Measurements from ENCODE around the gene SCYGR4.
"Not testable (repeated sequence)": the region's sequence is repeated elsewhere in the genome, so short reads cannot be mapped to it uniquely, and the experiment has no call there.

The SCYGR4 gene

DNA sequence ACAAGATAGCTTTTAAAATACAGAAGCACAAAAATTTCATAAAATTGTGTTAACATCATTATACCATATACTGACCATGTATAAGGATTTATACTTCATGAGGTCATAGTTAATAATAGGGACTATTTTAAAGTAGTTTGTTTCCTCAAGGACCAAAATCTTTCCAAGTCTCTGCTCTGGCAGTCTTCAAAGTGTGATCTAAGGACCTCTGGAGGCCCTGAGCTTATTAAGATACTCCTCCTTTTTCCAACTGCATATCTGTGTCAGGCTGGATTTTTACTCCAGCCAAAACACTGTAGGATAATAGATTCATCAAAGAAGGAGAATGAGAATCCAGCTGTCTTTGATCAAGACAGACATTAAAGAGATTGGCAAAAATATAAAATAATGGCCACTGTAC is 20.3 kb upstream of the SCYGR4 start:
- Histone ChIP-seq H3K4me3 (replicated peaks; ENCODE audit: low read depth, low read length) (no peak overlapping the region), H3K27me3 (replicated peaks; ENCODE audit: control insufficient read depth, insufficient read depth, low read length) (no peaks in the 10 kb centered on the region), H3K36me3 (ENCODE audit: control insufficient read depth, insufficient read depth, low read length) (no peaks in the 10 kb centered on the region)
- DNase-seq (ENCODE audit: extremely low read depth, insufficient read length) = no peak
- no peak for TF ChIP-seq CTCF (IDR thresholded peaks at IDR 0.05; ENCODE audit: insufficient read depth, low read length, poor library complexity, severe bottlenecking)

DNA sequence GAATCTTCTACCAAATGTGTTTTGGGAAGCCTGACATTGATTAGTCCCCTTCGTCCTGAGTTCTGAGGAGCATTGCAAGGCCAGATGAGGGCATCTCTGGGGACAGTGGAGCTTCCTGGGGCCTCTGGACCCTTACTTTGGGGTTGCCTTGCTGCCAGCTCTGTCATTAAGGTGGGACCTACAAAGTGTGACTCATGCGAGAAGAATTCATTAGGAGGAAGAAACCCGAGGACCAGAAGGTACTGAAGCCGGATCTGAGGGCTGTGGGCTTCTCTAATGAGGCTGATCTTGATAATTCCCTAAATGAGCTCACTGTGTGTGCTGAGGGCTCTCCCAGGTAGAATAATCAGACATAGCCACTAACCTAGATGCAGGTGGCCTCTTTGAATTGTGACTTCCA is 19.3 kb upstream of the SCYGR4 start:
- Histone ChIP-seq H3K4me3 (replicated peaks; ENCODE audit: low read depth, low read length) (no peak overlapping the region), H3K27me3 (replicated peaks; ENCODE audit: control insufficient read depth, insufficient read depth, low read length) (no peaks in the 10 kb centered on the region), H3K36me3 (ENCODE audit: control insufficient read depth, insufficient read depth, low read length) (no peaks in the 10 kb centered on the region)
- no peak for TF ChIP-seq CTCF (IDR thresholded peaks at IDR 0.05; ENCODE audit: insufficient read depth, low read length, poor library complexity, severe bottlenecking)
- DNase-seq (ENCODE audit: extremely low read depth, insufficient read length) = no peak

GRCh38 chr2:227598835-227599503 is 18.3 kb upstream of the SCYGR4 start, which contains the start of gene SCYGR2:
TSS of gene SCYGR2 (plus strand) at chr2:227598893. CDS start at chr2:227598893, 0 bp downstream.
- H3K36me3 ChIP-seq (ENCODE audit: control insufficient read depth, insufficient read depth, low read length); H3K4me3 ChIP-seq (replicated peaks; ENCODE audit: low read depth, low read length); DNase-seq (ENCODE audit: extremely low read depth, insufficient read length); H3K27me3 ChIP-seq (replicated peaks; ENCODE audit: control insufficient read depth, insufficient read depth, low read length): not testable (repeated sequence)

DNA sequence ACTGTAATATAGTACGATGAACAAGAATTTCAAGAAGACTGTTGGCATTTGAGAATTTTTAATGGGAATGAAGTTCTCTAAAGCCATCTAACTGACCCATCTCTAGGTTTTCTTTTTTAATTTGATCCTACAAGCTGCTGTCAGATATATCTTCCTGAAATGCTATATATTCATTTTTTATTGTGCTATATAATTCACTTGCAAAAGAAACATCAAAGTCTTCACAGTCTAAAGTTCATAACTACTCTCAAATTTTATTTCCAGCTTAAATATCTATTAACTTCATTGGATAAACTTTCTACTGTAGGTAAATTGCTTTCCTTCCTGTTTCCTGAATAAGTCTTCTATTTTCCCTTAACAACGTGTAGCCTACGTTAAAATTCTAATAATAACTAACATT is 14.9 kb upstream of the SCYGR4 start:
- no peaks in the 10 kb centered on the region for H3K36me3 ChIP-seq (ENCODE audit: control insufficient read depth, insufficient read depth, low read length)
- no peaks in the 10 kb centered on the region for H3K27me3 ChIP-seq (replicated peaks; ENCODE audit: control insufficient read depth, insufficient read depth, low read length)
- TF ChIP-seq CTCF (IDR thresholded peaks at IDR 0.05; ENCODE audit: insufficient read depth, low read length, poor library complexity, severe bottlenecking) = no peak
- DNase-seq (ENCODE audit: extremely low read depth, insufficient read length) = no peak
- no peak overlapping the region for H3K4me3 ChIP-seq (replicated peaks; ENCODE audit: low read depth, low read length)

- DNase-seq (ENCODE audit: extremely low read depth, insufficient read length) = no peak
- TF ChIP-seq CTCF (IDR thresholded peaks at IDR 0.05; ENCODE audit: insufficient read depth, low read length, poor library complexity, severe bottlenecking) = no peak
- no peaks in the 10 kb centered on the region for H3K36me3 ChIP-seq (ENCODE audit: control insufficient read depth, insufficient read depth, low read length)
- no peak overlapping the region for H3K4me3 ChIP-seq (replicated peaks; ENCODE audit: low read depth, low read length)
- H3K27me3 ChIP-seq (replicated peaks; ENCODE audit: control insufficient read depth, insufficient read depth, low read length) = no peaks in the 10 kb centered on the region
Observed at GRCh38 chr2:227606476-227606875, 10.8 kb upstream of the SCYGR4 start.

DNA sequence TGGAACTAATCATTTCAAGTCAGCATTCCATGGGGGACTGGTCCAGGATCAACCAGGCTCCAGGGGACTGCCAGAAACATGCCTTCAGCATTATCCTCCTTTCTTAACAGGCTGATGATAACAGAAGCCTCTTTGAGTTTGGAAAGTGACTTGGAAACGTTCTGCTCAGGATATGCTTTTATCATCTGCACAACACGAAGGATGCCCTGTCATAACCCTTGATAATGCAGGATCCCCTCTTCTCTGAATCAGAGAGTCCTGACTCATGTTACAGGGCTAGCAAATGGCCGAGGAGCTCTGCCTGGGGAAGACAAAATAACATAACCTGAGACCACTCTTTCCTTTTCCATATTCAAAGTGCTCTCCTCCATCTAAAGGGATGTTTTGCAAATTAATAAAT is 9.4 kb upstream of the SCYGR4 start:
- no peaks in the 10 kb centered on the region for H3K27me3 ChIP-seq (replicated peaks; ENCODE audit: control insufficient read depth, insufficient read depth, low read length)
- no peak for DNase-seq (ENCODE audit: extremely low read depth, insufficient read length)
- no peak for TF ChIP-seq CTCF (IDR thresholded peaks at IDR 0.05; ENCODE audit: insufficient read depth, low read length, poor library complexity, severe bottlenecking)
- no peaks in the 10 kb centered on the region for H3K36me3 ChIP-seq (ENCODE audit: control insufficient read depth, insufficient read depth, low read length)
- H3K4me3 ChIP-seq (replicated peaks; ENCODE audit: low read depth, low read length) = no peak overlapping the region
